ENCODE data around the gene FAM168B. TPM values are rescaled to one million over a fixed set of nuclear protein-coding genes. Genes with fewer than 3 reads are reported as not detected.

The FAM168B gene
- total RNA-seq, 1 donor from 2014 or later, result 111 TPM

DNA sequence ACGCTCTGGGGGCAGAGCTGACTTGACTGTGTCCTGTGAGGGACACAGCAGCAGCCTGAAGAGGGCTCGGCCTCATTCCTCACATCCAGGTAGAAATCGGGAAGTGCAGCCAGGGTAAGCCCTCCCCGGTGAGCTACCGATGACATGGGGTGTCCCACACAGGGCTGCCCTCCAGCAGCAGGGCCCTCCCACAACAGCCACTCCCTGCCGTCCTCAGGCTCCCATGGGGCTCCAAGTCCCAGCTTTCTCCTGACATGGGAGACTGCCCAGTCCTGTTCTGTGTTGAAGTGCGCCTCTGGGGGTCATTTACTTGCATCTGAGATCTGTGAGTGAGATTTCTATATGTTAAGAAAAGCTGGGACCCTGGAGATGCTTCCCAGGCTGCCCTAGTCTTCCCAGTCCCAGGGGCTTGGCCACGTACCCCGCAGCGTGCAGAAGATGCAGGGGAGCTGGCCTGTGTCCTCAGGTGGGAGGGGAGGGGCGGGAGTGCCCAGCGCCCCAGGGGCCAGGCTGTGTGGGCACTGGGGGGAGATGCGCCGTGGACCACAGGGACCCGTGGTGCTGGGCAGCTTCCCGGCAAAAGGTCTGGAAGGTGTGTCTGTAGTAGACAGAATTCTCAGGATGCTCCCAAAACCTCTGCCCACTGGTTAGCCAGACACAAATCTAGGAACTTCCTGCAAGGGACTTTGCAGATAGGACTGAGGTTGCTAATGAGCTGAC lies 87.9 kb downstream of the FAM168B start:
- DNase-seq (ENCODE audit: extremely low spot score, unreplicated experiment), result no peak
- no peak for TF ChIP-seq CTCF (IDR thresholded peaks at IDR 0.05)

GRCh38 chr2:131004446-131005209 lies 88.6 kb downstream of the FAM168B start:
- Mint-ChIP-seq H3K4me3 (ENCODE audit: unreplicated experiment) (no peak overlapping the region), H3K27me3 (ENCODE audit: unreplicated experiment) (peaks cover 20% of the 10 kb centered on the region), H3K4me1 (ENCODE audit: unreplicated experiment) (no peaks in the 10 kb centered on the region), H3K27ac (ENCODE audit: unreplicated experiment) (no peak overlapping the region), H3K9me3 (ENCODE audit: unreplicated experiment) (no peaks in the 10 kb centered on the region), H3K36me3 (ENCODE audit: unreplicated experiment) (no peaks in the 10 kb centered on the region)
- no peak for DNase-seq (ENCODE audit: extremely low spot score, unreplicated experiment)
- TF ChIP-seq CTCF (IDR thresholded peaks at IDR 0.05), result no peak

More for the DNA sequence above, 87.9 kb downstream of the FAM168B start:
- Mint-ChIP-seq H3K36me3 (ENCODE audit: unreplicated experiment) (no peaks in the 10 kb centered on the region), H3K4me3 (ENCODE audit: unreplicated experiment) (no peak overlapping the region), H3K27me3 (ENCODE audit: unreplicated experiment) (peaks cover 27% of the 10 kb centered on the region), H3K27ac (ENCODE audit: unreplicated experiment) (no peak overlapping the region), H3K4me1 (ENCODE audit: unreplicated experiment) (no peaks in the 10 kb centered on the region), H3K9me3 (ENCODE audit: unreplicated experiment) (no peaks in the 10 kb centered on the region)

GRCh38 chr2:130998561-130998960 lies 94.7 kb downstream of the FAM168B start:
- H3K36me3 Mint-ChIP-seq (ENCODE audit: unreplicated experiment), result no peaks in the 10 kb centered on the region

More at GRCh38 chr2:130998561-130998960, 94.7 kb downstream of the FAM168B start:
- no peak overlapping the region for H3K27ac Mint-ChIP-seq (ENCODE audit: unreplicated experiment)
- no peaks in the 10 kb centered on the region for H3K4me1 Mint-ChIP-seq (ENCODE audit: unreplicated experiment)
- H3K4me3 Mint-ChIP-seq (ENCODE audit: unreplicated experiment), result no peak overlapping the region
- H3K27me3 Mint-ChIP-seq (ENCODE audit: unreplicated experiment), result peaks cover 13% of the 10 kb centered on the region
- no peaks in the 10 kb centered on the region for H3K9me3 Mint-ChIP-seq (ENCODE audit: unreplicated experiment)
- TF ChIP-seq CTCF (IDR thresholded peaks at IDR 0.05), result no peak
- DNase-seq (ENCODE audit: extremely low spot score, unreplicated experiment), result no peak

Other genes starting within 250 kb of the FAM168B start
- gene PLEKHB2, start 11.9 kb upstream of the FAM168B start, total RNA-seq, result 53.9 and 54.2 TPM in 2 replicates
- 0.21 TPM in 1 of 2 replicates, not detected in the other for gene POTEE, start 116.1 kb upstream of the FAM168B start, total RNA-seq

All from osteocyte (in vitro differentiated cells).